ENCODE results near the gene IMMP2L.

Gene IMMP2L

GRCh38 chr7:110973196-110973990 lies 588.9 kb downstream of the IMMP2L start:
- Histone ChIP-seq H4K20me1 (ENCODE audit: low read depth, low read length) (no peaks in the 10 kb centered on the region), H3K79me2 (ENCODE audit: insufficient read depth, low read length) (no peaks in the 10 kb centered on the region)
- no peak for TF ChIP-seq EZH2phosphoT487 (conservative IDR thresholded peaks at IDR 0.05; ENCODE audit: low read length)
- no peak for TF ChIP-seq CTCF (IDR thresholded peaks at IDR 0.05; ENCODE audit: insufficient read depth, low read length, poor library complexity, severe bottlenecking)

GRCh38 chr7:110964775-110965174 lies 597.5 kb downstream of the IMMP2L start:
- Histone ChIP-seq H3K27me3 (ENCODE audit: low read length) (no peaks in the 10 kb centered on the region), H3K4me3 (ENCODE audit: insufficient read depth, low read length, poor library complexity, severe bottlenecking) (no peak overlapping the region), H4K20me1 (ENCODE audit: low read depth, low read length) (no peaks in the 10 kb centered on the region), H3K9me2 (replicated peaks; ENCODE audit: insufficient read depth, low read length) (no peaks in the 10 kb centered on the region), H3K9ac (ENCODE audit: low read length) (no peak overlapping the region), H2AFZ (ENCODE audit: low read depth, low read length, severe bottlenecking) (no peak overlapping the region), H3K79me2 (ENCODE audit: insufficient read depth, low read length) (no peaks in the 10 kb centered on the region), H3K27ac (ENCODE audit: low read depth, low read length) (no peak overlapping the region), H3K4me2 (ENCODE audit: low read depth, low read length, poor library complexity, severe bottlenecking) (no peak overlapping the region), H3K9me3 (ENCODE audit: insufficient read depth, low read length) (no peaks in the 10 kb centered on the region), H3F3A (ENCODE audit: insufficient read depth) (no peaks in the 10 kb centered on the region), H3K36me3 (ENCODE audit: low read length) (no peaks in the 10 kb centered on the region)
- TF ChIP-seq EZH2phosphoT487 (conservative IDR thresholded peaks at IDR 0.05; ENCODE audit: low read length) = no peak
- TF ChIP-seq CTCF (IDR thresholded peaks at IDR 0.05; ENCODE audit: insufficient read depth, low read length, poor library complexity, severe bottlenecking) = no peak

More at GRCh38 chr7:110973196-110973990, 588.9 kb downstream of the IMMP2L start:
- Histone ChIP-seq H2AFZ (ENCODE audit: low read depth, low read length, severe bottlenecking) (no peak overlapping the region), H3K4me2 (ENCODE audit: low read depth, low read length, poor library complexity, severe bottlenecking) (no peak overlapping the region), H3K27ac (ENCODE audit: low read depth, low read length) (no peak overlapping the region), H3K4me3 (ENCODE audit: insufficient read depth, low read length, poor library complexity, severe bottlenecking) (no peak overlapping the region), H3K9me3 (ENCODE audit: insufficient read depth, low read length) (no peaks in the 10 kb centered on the region), H3K9me2 (replicated peaks; ENCODE audit: insufficient read depth, low read length) (no peaks in the 10 kb centered on the region), H3F3A (ENCODE audit: insufficient read depth) (no peaks in the 10 kb centered on the region), H3K27me3 (ENCODE audit: low read length) (no peaks in the 10 kb centered on the region), H3K9ac (ENCODE audit: low read length) (no peak overlapping the region), H3K36me3 (ENCODE audit: low read length) (no peaks in the 10 kb centered on the region)

- Histone ChIP-seq H3K79me2 (ENCODE audit: insufficient read depth, low read length) (no peaks in the 10 kb centered on the region), H3K9ac (ENCODE audit: low read length) (no peak overlapping the region), H3K4me2 (ENCODE audit: low read depth, low read length, poor library complexity, severe bottlenecking) (no peak overlapping the region), H4K20me1 (ENCODE audit: low read depth, low read length) (no peaks in the 10 kb centered on the region), H2AFZ (ENCODE audit: low read depth, low read length, severe bottlenecking) (no peak overlapping the region), H3K9me2 (replicated peaks; ENCODE audit: insufficient read depth, low read length) (no peaks in the 10 kb centered on the region), H3K9me3 (ENCODE audit: insufficient read depth, low read length) (no peaks in the 10 kb centered on the region), H3K27me3 (ENCODE audit: low read length) (no peaks in the 10 kb centered on the region), H3F3A (ENCODE audit: insufficient read depth) (no peaks in the 10 kb centered on the region), H3K27ac (ENCODE audit: low read depth, low read length) (no peak overlapping the region), H3K4me3 (ENCODE audit: insufficient read depth, low read length, poor library complexity, severe bottlenecking) (no peak overlapping the region), H3K36me3 (ENCODE audit: low read length) (no peaks in the 10 kb centered on the region)
- TF ChIP-seq EZH2phosphoT487 (conservative IDR thresholded peaks at IDR 0.05; ENCODE audit: low read length) (no peak), CTCF (IDR thresholded peaks at IDR 0.05; ENCODE audit: insufficient read depth, low read length, poor library complexity, severe bottlenecking) (no peak)
Observed at GRCh38 chr7:110962826-110963225, 599.5 kb downstream of the IMMP2L start.

Data from SU-DHL-6 (cell line).